ENCODE results near the gene SLC1A1.

DNA sequence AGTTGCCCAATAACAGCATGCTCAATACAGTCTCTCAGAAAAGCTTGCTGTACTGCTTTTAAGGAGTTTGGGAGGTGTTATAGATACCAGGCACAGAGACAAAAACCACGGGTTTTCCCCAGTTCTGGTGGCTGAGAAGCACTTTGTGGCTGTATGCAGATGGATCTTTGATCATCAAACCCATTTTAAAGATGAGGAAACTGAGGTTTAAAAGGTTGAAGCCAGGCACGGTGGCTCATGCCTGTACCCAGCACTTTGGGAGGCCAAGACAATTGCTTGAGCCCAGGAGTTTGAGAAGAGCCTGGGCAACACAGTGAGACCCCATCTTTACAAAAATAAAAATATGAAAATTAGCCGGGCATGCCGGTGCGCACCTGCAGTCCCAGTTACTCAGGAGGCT is 125.5 kb downstream of the SLC1A1 start:
- TF ChIP-seq CTCF (IDR thresholded peaks at IDR 0.05): no peak
- no peak for TF ChIP-seq POLR2A (IDR thresholded peaks at IDR 0.05)
